Neural cell (in vitro differentiated cells): ENCODE data around the gene ZBTB42.

Source experiments
- EP300 ChIP-seq: fragments of 450-650 bp; conservative IDR thresholded peaks from 2 replicates; pipeline ENCODE4 v1.6.1; 2014; ENCODE audit warnings: antibody characterized with exemption, mild to moderate bottlenecking, moderate library complexity; ENCODE audit not compliant: poor library complexity, severe bottlenecking
- EZH2 ChIP-seq: fragments of 200-600, 300-800 bp; shearing (Covaris generic), sonication (generic); IDR thresholded peaks from 2 replicates; pipeline ENCODE4 v1.6.1; 2014; ENCODE audit warnings: antibody characterized with exemption, low read length, borderline replicate concordance, mild to moderate bottlenecking; ENCODE audit not compliant: insufficient read depth, poor library complexity, severe bottlenecking
- MXI1 ChIP-seq: fragments of 450-650 bp; conservative IDR thresholded peaks from 2 replicates; pipeline ENCODE4 v1.6.1; 2014; ENCODE audit warnings: antibody characterized with exemption, mild to moderate bottlenecking; ENCODE audit not compliant: poor library complexity, severe bottlenecking
- POLR2AphosphoS5 ChIP-seq: IDR thresholded peaks from 2 replicates; pipeline ENCODE4 v1.6.1; 2012
- SMC3 ChIP-seq: fragments of 450-650 bp; conservative IDR thresholded peaks from 2 replicates; pipeline ENCODE4 v1.6.1; 2014; ENCODE audit warnings: antibody characterized with exemption, mild to moderate bottlenecking, moderate library complexity; ENCODE audit not compliant: poor library complexity
- TF ChIP-seq, protein P1 (sequence below): fragments of 450-650 bp; IDR thresholded peaks from 2 replicates; pipeline ENCODE4 v1.5.1; 2014; ENCODE audit warnings: antibody characterized with exemption, mild to moderate bottlenecking, moderate library complexity; ENCODE audit not compliant: poor library complexity, severe bottlenecking

DNA sequence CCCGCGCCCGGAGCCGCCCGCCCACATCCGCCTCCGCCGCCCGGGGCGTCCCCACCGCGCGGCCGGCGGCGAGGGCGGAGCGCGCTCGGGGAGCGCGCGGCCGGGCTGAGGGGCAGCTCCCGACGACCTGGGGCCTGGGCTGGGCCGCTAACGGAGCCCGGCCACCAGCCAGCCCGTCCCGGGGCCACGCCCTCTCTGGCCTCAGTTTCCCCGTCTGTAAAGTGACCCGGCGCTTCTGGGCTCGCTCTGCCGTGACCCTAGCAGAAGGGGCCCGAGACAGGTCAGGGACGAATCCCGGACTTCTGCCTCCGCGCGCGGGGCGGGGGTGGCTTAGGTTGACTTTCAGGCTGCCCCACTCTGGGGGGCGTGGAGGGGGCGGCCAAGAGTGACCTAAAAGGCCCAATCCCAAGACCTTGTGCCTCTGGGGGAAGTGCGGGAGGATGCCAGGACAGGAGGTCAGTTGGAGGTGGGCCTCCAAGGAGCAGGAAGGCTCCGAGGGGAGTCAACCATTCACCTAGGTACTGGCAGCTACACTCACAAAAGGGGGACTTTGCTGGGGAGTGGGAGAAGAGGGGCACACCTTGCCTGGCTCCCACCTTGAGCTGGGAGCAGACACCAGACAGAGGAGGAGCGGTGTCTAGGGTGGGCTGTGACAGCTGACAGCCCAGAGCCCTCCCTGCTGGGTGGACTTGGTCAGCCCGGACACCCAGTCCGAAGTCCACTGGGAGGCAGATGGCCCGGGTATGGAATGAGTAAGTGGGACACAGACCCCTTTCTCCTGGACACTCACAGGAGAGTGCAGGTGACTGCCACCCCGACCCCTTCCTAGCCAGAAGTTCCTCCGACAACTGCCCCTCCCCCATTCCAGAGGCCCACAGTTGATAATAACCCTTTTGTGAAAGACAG lies 4.9 kb upstream of the ZBTB42 start:
- TF ChIP-seq, protein P1, sequence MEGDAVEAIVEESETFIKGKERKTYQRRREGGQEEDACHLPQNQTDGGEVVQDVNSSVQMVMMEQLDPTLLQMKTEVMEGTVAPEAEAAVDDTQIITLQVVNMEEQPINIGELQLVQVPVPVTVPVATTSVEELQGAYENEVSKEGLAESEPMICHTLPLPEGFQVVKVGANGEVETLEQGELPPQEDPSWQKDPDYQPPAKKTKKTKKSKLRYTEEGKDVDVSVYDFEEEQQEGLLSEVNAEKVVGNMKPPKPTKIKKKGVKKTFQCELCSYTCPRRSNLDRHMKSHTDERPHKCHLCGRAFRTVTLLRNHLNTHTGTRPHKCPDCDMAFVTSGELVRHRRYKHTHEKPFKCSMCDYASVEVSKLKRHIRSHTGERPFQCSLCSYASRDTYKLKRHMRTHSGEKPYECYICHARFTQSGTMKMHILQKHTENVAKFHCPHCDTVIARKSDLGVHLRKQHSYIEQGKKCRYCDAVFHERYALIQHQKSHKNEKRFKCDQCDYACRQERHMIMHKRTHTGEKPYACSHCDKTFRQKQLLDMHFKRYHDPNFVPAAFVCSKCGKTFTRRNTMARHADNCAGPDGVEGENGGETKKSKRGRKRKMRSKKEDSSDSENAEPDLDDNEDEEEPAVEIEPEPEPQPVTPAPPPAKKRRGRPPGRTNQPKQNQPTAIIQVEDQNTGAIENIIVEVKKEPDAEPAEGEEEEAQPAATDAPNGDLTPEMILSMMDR = no peak
- TF ChIP-seq MXI1 = no peak
- TF ChIP-seq EP300 = no peak
- TF ChIP-seq POLR2AphosphoS5 = no peak
- no peak for TF ChIP-seq EZH2
- no peak for TF ChIP-seq SMC3
